Left ventricle myocardium inferior (tissue), 1 donor: Measurements from ENCODE around the gene ATXN1. TPM values are rescaled to one million over a fixed set of nuclear protein-coding genes. Genes with fewer than 3 reads are reported as not detected.
A peak's percentile ranks its signal among the peaks of the same experiment; 100 is the strongest.

Experiments
- DNase-seq: peaks from one replicate; pipeline ENCODE4 v3.0.0-alpha.2; 2020
- H3K27ac ChIP-seq: fragments of 200-600 bp; replicated peaks from 2 replicates; pipeline ENCODE4 v1.8.0; 2021
- H3K27me3 ChIP-seq: fragments of 200-600 bp; 2 replicates; pipeline ENCODE4 v1.8.0; 2021; ENCODE audit warnings: low read depth
- H3K36me3 ChIP-seq: fragments of 200-600 bp; 2 replicates; pipeline ENCODE4 v1.8.0; 2021
- H3K4me1 ChIP-seq: fragments of 200-600 bp; 2 replicates; pipeline ENCODE4 v1.8.0; 2021
- H3K4me3 ChIP-seq: fragments of 200-600 bp; 2 replicates; pipeline ENCODE4 v1.8.0; 2021; ENCODE audit warnings: mild to moderate bottlenecking, moderate library complexity
- H3K9me3 ChIP-seq: fragments of 200-600 bp; replicated peaks from 2 replicates; pipeline ENCODE4 v1.8.0; 2021
- intact Hi-C: fragments of 100-400 bp; cut with micrococcal nuclease; formaldehyde crosslinking; loops from one replicate; pipeline ENCODE4 v1.11.0; 2022
- total RNA-seq: library from RNA; stranded (reverse); fragmentation: NEBNext Ultra II Directional; extraction: Animal tissue kit (Norgen Biotek cat#: 25700); gene quantifications from one replicate; pipeline ENCODE4 v1.2.1, GENCODE V29; 2021
- TF ChIP-seq, protein P1 (sequence below): fragments of 200-600 bp; IDR thresholded peaks from 2 replicates; pipeline ENCODE4 v1.8.0; 2021; ENCODE audit warnings: antibody characterized with exemption, mild to moderate bottlenecking, borderline replicate concordance
- donor health status: DM: no; HTN: yes; CAD: no; lungs with severe emphysema.

ATXN1 gene
- total RNA-seq, 1 donor from 2014 or later, result 41.5 TPM

DNA sequence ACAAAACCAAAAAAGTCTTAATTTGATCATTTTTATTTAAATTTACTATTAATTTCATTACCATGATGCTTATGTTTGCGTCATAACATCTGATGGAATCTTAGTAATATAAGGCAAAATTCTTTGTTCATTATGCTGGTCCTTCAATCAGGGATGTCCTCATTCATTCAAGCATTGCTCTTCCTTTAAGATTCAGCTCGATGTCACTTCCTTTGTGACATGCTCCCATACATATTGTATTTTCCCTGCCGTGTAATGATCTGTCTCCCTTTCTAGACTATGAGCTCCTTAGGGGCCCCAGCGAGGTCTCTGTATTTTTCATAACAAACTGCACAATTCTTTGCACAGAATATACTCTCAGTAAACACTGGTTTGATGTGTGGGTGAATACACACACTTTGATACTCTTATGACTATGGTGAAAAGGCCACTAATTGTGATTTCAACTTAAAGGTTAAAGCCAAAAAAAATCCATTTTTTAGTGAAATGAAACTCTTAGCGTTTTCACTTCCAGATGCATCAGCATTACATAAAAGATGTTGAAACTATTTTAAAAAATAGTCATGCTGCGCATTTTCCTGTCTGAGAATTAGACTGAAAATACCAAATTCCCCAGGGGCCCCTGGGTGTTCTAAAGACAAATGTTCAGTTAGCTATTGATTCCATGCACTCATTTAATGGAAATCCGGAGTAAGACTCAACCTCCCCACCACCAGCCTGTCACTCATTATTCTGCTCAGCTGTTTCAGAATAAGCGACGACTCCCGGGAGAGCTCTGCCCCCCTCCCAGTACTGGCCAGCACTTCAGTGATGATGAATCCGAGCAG lies 169.7 kb downstream of the ATXN1 start:
- TF ChIP-seq, protein P1, sequence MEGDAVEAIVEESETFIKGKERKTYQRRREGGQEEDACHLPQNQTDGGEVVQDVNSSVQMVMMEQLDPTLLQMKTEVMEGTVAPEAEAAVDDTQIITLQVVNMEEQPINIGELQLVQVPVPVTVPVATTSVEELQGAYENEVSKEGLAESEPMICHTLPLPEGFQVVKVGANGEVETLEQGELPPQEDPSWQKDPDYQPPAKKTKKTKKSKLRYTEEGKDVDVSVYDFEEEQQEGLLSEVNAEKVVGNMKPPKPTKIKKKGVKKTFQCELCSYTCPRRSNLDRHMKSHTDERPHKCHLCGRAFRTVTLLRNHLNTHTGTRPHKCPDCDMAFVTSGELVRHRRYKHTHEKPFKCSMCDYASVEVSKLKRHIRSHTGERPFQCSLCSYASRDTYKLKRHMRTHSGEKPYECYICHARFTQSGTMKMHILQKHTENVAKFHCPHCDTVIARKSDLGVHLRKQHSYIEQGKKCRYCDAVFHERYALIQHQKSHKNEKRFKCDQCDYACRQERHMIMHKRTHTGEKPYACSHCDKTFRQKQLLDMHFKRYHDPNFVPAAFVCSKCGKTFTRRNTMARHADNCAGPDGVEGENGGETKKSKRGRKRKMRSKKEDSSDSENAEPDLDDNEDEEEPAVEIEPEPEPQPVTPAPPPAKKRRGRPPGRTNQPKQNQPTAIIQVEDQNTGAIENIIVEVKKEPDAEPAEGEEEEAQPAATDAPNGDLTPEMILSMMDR, result no peak
- H3K27me3 ChIP-seq, result no peaks in the 10 kb centered on the region
- intact Hi-C loops, result no loop called here
- H3K9me3 ChIP-seq, result no peaks in the 10 kb centered on the region
- no peak overlapping the region for H3K4me3 ChIP-seq
- H3K4me1 ChIP-seq, result no peaks in the 10 kb centered on the region
- H3K36me3 ChIP-seq, result no peaks in the 10 kb centered on the region
- no peak overlapping the region for H3K27ac ChIP-seq
- no peak for DNase-seq

DNA sequence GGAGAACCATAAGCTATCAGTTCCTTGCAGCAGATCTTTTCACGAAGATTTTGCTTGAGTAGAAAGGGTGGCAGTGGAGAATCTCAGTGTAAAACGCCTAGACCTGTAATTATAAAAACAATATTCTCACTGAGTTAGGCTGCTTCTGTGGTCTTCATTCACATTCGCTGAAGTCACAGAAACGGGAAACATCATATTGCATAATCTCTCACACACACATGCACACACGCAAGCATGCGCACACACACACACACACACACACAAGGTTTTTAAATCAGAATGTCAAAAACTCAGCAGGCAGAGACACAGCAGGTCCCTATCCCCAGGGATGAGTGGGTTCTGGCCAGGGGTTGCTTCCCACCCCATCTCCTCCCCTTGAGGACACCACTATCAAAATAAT lies 175.5 kb downstream of the ATXN1 start:
- Histone ChIP-seq H3K27me3 (no peaks in the 10 kb centered on the region), H3K4me1 (peaks cover 11% of the 10 kb centered on the region), H3K27ac (no peak overlapping the region), H3K36me3 (peaks cover 11% of the 10 kb centered on the region), H3K9me3 (no peaks in the 10 kb centered on the region), H3K4me3 (peak overlapping the region; percentile 9)
- intact Hi-C loops, result no loop called here
- no peak for DNase-seq
- TF ChIP-seq, protein P1, result no peak

DNA sequence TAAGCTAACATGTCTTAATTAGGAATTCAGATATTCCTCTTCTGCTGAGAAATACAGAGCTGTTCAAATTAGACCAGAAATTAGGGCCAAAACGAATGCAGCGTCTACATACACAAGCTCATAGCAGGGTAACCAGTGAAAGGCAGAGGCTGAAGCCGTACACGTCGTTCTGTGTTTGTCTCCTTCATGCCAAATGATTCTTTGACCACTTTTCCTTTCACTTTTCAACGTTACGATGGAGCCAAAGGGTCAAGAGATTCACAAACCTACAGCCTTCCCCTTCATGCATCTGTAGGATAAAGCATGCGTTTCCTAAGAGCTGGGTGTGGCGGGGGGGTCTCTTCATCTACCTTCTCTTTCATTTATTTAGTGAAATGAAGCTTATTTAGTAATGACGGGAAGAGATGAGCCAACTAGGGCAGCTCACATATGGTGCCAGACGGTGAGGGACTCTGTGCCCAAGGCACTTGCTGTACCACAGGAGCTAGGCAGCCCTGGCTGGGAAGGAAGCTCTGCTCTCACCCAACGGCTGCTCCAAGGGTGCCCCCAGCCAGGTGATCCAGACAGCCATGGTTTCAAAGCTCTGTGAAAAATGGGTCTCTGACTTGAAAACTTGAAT lies 178.0 kb downstream of the ATXN1 start:
- no peaks in the 10 kb centered on the region for H3K9me3 ChIP-seq
- TF ChIP-seq, protein P1, result no peak
- H3K4me1 ChIP-seq, result peaks cover 11% of the 10 kb centered on the region
- intact Hi-C loops, result no loop called here
- no peaks in the 10 kb centered on the region for H3K27me3 ChIP-seq
- H3K36me3 ChIP-seq, result peaks cover 11% of the 10 kb centered on the region
- no peak for DNase-seq
- H3K27ac ChIP-seq, result peak overlapping the region; percentile 35
- peak overlapping the region; percentile 20 for H3K4me3 ChIP-seq

DNA sequence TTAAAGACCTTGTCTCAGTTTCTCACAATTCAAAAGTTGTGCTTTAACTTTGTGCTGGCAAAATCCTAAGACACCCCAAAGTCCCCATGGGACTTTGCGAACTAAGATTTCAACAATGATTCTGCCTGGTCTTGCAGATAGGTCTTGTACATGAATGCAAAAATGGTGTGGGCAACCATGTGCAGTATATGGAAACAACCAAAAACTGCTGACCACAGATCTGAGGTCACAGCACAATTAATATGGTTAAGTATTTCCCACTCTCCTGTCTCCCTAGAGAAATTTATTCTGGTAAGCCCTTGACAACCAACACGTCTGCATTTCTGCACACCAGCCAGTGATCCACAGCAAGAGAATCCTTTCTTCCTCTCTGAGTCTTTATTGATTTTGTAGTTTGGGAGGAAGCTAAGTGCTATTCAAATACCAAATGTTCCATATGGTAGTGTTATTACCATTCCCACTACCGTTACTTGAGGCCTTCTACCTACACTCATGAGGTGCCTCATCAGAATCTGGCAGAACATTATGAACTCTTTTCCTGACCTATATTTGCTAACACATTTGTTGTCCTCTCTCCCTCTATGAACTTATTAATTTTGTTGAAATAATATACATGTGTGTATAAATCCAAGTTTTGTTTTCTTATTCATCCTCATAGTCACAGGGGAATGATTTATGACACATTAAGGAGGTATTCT lies 178.7 kb downstream of the ATXN1 start:
- Histone ChIP-seq H3K9me3 (no peaks in the 10 kb centered on the region), H3K27ac (peak overlapping the region; percentile 35), H3K27me3 (no peaks in the 10 kb centered on the region), H3K36me3 (peaks cover 11% of the 10 kb centered on the region), H3K4me1 (peaks cover 11% of the 10 kb centered on the region), H3K4me3 (peak overlapping the region; percentile 20)
- no peak for DNase-seq
- intact Hi-C loops, result no loop called here
- TF ChIP-seq, protein P1, result no peak

DNA sequence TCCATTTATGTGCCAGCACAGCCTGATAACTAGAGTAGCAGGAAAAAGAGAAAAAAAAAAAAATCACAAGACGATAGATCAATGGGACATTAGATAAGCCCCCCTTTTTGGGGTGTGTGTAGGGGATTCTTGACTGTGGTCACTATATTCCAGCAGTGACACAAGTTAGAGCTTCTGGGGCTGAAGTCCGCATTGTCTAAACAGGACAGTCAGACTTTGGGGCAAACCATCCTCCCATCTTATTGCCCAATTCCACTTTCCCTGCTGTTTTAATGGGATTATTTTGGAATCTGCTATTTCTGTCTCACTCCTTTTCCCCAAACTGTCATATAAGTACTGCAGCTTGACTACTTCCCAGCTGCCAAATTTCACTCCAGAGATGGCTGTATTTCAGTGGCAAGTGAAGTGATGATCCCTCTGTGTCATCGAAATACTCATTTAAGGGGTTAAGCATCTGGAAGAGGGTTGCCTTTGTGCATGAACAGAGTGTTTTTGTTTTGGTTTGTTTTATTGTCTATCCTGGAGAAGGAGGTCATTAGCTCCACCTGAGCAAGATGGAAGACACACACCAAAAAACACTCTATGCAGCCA lies 182.5 kb downstream of the ATXN1 start:
- TF ChIP-seq, protein P1, result no peak
- peaks cover 6% of the 10 kb centered on the region for H3K4me1 ChIP-seq
- H3K27me3 ChIP-seq, result no peaks in the 10 kb centered on the region
- H3K27ac ChIP-seq, result no peak overlapping the region
- intact Hi-C loops, result no loop called here
- no peak overlapping the region for H3K4me3 ChIP-seq
- H3K9me3 ChIP-seq, result no peaks in the 10 kb centered on the region
- no peak for DNase-seq
- H3K36me3 ChIP-seq, result no peaks in the 10 kb centered on the region
